ENCODE measurements around the gene RIPPLY3. TPM values are rescaled to one million over a fixed set of nuclear protein-coding genes. Genes with fewer than 3 reads are reported as not detected.

The RIPPLY3 gene
- total and polyA plus RNA-seq, 2 of the 13 experiments (the other 11 are each of a cell fraction or from before 2014, with no cell fraction given), result 0.09 to 2.9 TPM

DNA sequence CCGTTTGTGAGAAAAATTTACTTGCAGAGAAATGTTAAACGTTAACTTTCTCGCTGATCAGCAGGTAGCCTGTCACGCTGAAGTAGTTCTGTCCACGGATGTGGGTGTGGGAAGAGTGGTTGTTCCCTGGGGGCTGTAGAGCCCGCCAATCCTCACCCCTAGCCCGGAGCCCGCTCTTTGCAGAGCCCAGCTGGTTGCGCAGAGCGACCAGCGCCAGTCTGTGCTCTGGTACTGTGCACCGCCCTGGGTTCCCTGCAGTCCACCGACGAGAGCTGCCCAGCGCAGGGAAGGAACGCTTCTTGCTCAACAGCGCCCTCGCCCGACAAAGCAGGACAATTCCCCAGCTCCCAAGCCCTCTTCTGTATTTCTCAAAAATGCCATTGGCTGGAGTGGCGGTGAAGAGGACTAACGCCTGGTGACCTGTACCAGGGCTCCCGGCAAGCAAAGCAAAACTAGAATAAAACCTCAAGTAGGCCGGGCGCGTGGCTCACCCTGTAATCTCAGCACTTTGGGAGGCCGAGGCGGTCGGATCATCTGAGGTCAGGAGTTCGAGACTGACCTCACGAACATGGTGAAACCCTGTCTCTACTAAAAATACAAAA is 3.3 kb downstream of the RIPPLY3 start (continued):
- TF ChIP-seq, protein P1, sequence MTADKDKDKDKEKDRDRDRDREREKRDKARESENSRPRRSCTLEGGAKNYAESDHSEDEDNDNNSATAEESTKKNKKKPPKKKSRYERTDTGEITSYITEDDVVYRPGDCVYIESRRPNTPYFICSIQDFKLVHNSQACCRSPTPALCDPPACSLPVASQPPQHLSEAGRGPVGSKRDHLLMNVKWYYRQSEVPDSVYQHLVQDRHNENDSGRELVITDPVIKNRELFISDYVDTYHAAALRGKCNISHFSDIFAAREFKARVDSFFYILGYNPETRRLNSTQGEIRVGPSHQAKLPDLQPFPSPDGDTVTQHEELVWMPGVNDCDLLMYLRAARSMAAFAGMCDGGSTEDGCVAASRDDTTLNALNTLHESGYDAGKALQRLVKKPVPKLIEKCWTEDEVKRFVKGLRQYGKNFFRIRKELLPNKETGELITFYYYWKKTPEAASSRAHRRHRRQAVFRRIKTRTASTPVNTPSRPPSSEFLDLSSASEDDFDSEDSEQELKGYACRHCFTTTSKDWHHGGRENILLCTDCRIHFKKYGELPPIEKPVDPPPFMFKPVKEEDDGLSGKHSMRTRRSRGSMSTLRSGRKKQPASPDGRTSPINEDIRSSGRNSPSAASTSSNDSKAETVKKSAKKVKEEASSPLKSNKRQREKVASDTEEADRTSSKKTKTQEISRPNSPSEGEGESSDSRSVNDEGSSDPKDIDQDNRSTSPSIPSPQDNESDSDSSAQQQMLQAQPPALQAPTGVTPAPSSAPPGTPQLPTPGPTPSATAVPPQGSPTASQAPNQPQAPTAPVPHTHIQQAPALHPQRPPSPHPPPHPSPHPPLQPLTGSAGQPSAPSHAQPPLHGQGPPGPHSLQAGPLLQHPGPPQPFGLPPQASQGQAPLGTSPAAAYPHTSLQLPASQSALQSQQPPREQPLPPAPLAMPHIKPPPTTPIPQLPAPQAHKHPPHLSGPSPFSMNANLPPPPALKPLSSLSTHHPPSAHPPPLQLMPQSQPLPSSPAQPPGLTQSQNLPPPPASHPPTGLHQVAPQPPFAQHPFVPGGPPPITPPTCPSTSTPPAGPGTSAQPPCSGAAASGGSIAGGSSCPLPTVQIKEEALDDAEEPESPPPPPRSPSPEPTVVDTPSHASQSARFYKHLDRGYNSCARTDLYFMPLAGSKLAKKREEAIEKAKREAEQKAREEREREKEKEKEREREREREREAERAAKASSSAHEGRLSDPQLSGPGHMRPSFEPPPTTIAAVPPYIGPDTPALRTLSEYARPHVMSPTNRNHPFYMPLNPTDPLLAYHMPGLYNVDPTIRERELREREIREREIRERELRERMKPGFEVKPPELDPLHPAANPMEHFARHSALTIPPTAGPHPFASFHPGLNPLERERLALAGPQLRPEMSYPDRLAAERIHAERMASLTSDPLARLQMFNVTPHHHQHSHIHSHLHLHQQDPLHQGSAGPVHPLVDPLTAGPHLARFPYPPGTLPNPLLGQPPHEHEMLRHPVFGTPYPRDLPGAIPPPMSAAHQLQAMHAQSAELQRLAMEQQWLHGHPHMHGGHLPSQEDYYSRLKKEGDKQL (CRISPR knock-in tag; IDR thresholded peaks at IDR 0.05; ENCODE audit: low read depth), result no peak
- TF ChIP-seq TOE1 (CRISPR knock-in tag; IDR thresholded peaks at IDR 0.05) (no peak), ZNF30 (CRISPR knock-in tag; IDR thresholded peaks at IDR 0.05) (no peak), PPARG (CRISPR knock-in tag; conservative IDR thresholded peaks at IDR 0.05) (0 out of 2 replicates have a peak, but pooled peaks have one; percentile 36), RXRA (CRISPR knock-in tag; IDR thresholded peaks at IDR 0.05) (peak; percentile 32; the same call in 1 of the 2 replicates), SALL1 (CRISPR knock-in tag; IDR thresholded peaks at IDR 0.05) (peak; percentile 86), KMT2B (CRISPR knock-in tag; IDR thresholded peaks at IDR 0.05) (no peak; the same call in 1 of the 2 replicates), SCMH1 (CRISPR knock-in tag; IDR thresholded peaks at IDR 0.05; ENCODE audit: borderline replicate concordance) (no peak), ZFY (CRISPR knock-in tag; IDR thresholded peaks at IDR 0.05) (no peak; the same call in 1 of the 2 replicates), KLF9 (CRISPR knock-in tag; IDR thresholded peaks at IDR 0.05; ENCODE audit: low read depth) (no peak), ZNF678 (CRISPR knock-in tag; IDR thresholded peaks at IDR 0.05) (no peak), MLLT10 (CRISPR knock-in tag; IDR thresholded peaks at IDR 0.05) (no peak)
- TF ChIP-seq, protein P2, sequence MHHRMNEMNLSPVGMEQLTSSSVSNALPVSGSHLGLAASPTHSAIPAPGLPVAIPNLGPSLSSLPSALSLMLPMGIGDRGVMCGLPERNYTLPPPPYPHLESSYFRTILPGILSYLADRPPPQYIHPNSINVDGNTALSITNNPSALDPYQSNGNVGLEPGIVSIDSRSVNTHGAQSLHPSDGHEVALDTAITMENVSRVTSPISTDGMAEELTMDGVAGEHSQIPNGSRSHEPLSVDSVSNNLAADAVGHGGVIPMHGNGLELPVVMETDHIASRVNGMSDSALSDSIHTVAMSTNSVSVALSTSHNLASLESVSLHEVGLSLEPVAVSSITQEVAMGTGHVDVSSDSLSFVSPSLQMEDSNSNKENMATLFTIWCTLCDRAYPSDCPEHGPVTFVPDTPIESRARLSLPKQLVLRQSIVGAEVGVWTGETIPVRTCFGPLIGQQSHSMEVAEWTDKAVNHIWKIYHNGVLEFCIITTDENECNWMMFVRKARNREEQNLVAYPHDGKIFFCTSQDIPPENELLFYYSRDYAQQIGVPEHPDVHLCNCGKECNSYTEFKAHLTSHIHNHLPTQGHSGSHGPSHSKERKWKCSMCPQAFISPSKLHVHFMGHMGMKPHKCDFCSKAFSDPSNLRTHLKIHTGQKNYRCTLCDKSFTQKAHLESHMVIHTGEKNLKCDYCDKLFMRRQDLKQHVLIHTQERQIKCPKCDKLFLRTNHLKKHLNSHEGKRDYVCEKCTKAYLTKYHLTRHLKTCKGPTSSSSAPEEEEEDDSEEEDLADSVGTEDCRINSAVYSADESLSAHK (CRISPR knock-in tag; IDR thresholded peaks at IDR 0.05; ENCODE audit: borderline replicate concordance), result no peak
- TF ChIP-seq, protein P3, sequence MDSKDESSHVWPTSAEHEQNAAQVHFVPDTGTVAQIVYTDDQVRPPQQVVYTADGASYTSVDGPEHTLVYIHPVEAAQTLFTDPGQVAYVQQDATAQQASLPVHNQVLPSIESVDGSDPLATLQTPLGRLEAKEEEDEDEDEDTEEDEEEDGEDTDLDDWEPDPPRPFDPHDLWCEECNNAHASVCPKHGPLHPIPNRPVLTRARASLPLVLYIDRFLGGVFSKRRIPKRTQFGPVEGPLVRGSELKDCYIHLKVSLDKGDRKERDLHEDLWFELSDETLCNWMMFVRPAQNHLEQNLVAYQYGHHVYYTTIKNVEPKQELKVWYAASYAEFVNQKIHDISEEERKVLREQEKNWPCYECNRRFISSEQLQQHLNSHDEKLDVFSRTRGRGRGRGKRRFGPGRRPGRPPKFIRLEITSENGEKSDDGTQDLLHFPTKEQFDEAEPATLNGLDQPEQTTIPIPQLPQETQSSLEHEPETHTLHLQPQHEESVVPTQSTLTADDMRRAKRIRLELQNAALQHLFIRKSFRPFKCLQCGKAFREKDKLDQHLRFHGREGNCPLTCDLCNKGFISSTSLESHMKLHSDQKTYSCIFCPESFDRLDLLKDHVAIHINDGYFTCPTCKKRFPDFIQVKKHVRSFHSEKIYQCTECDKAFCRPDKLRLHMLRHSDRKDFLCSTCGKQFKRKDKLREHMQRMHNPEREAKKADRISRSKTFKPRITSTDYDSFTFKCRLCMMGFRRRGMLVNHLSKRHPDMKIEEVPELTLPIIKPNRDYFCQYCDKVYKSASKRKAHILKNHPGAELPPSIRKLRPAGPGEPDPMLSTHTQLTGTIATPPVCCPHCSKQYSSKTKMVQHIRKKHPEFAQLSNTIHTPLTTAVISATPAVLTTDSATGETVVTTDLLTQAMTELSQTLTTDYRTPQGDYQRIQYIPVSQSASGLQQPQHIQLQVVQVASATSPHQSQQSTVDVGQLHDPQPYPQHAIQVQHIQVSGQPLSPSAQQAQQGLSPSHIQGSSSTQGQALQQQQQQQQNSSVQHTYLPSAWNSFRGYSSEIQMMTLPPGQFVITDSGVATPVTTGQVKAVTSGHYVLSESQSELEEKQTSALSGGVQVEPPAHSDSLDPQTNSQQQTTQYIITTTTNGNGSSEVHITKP (CRISPR knock-in tag; IDR thresholded peaks at IDR 0.05; ENCODE audit: low read depth), result no peak
- TF ChIP-seq, protein P4, sequence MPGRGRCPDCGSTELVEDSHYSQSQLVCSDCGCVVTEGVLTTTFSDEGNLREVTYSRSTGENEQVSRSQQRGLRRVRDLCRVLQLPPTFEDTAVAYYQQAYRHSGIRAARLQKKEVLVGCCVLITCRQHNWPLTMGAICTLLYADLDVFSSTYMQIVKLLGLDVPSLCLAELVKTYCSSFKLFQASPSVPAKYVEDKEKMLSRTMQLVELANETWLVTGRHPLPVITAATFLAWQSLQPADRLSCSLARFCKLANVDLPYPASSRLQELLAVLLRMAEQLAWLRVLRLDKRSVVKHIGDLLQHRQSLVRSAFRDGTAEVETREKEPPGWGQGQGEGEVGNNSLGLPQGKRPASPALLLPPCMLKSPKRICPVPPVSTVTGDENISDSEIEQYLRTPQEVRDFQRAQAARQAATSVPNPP (CRISPR knock-in tag; IDR thresholded peaks at IDR 0.05), result no peak

Measured in HepG2 (cell line).